LNCaP clone FGC (cell line): ENCODE data around the gene UBP1.
"Not testable (repeated sequence)": the region's sequence is repeated elsewhere in the genome, so short reads cannot be mapped to it uniquely, and the experiment has no call there.

Experiments used
- DNase-seq: peaks from one replicate; pipeline ENCODE4 v3.0.0-alpha.2; 2011; ENCODE audit warnings: low read depth
- H3K4me3 ChIP-seq: 2 replicates; pipeline ENCODE4 v1.5.1; 2011; ENCODE audit warnings: mild to moderate bottlenecking, low read depth, low read length, control low read depth
- TF ChIP-seq, protein P1 (sequence below): IDR thresholded peaks from 2 replicates; pipeline ENCODE4 v1.5.1; 2012; ENCODE audit warnings: mild to moderate bottlenecking; ENCODE audit not compliant: control insufficient read depth, insufficient read depth; ENCODE audit errors: extremely low read depth

UBP1 gene

DNA sequence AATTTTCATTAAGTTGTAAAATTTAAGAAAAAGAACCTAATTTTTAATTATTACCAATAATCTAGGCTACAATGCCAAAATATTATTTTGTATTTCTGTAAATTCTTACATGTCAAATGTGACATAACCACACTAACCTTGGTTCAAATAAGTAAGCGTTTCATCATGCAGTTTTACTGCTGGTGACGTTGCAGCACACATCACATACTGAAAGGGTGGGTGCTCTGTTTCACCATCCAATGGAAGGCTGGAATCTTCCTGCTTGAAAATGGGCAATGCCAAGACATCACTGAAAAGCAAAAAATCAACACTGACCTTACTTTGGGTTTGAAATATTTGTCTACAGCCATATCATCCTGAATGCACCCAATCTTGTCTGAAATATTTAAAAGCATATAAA, 14.8 kb downstream of the UBP1 start:
- DNase-seq, result no peak
- TF ChIP-seq, protein P1, sequence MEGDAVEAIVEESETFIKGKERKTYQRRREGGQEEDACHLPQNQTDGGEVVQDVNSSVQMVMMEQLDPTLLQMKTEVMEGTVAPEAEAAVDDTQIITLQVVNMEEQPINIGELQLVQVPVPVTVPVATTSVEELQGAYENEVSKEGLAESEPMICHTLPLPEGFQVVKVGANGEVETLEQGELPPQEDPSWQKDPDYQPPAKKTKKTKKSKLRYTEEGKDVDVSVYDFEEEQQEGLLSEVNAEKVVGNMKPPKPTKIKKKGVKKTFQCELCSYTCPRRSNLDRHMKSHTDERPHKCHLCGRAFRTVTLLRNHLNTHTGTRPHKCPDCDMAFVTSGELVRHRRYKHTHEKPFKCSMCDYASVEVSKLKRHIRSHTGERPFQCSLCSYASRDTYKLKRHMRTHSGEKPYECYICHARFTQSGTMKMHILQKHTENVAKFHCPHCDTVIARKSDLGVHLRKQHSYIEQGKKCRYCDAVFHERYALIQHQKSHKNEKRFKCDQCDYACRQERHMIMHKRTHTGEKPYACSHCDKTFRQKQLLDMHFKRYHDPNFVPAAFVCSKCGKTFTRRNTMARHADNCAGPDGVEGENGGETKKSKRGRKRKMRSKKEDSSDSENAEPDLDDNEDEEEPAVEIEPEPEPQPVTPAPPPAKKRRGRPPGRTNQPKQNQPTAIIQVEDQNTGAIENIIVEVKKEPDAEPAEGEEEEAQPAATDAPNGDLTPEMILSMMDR, result no peak
- H3K4me3 ChIP-seq, result no peak overlapping the region

DNA sequence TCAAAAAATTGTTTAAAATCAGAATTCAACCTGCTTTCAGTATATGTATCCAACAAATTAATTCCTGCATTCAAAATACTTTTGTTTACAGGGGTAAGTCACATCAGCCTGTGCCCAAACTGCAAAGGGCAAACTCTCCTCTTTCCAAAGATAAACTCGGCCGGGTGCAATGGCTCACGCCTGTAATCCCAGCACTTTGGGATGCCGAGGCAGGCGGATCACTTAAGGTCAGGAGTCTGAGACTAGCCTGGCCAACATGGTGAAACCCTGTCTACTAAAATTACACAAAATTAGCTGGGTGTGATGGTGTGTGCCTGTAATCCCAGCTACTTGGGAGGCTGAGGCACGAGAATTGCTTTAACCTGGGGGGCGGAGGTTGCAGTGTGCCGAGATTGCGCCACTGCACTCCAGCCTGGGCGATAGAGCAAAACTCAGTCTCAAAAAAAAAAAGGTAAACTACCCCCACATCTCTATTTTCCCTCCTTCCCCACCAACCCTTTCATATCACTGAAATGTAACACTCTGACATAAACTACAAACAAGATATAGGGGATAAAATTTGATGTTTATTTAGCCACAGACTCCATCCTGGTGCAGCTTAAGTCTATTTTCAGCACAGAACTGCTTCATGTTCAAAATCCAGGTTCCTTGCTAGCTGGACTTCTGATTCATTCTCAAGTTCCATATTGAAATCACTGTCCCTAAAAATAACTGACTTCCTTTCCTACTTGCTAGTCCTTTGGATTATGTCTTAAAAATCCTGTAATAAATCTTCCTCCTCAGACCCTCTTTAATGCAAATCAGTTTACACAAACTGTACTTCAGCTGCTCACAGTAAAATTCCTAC, 15.4 kb downstream of the UBP1 start:
- DNase-seq, result no peak
- TF ChIP-seq, protein P1, result no peak
- H3K4me3 ChIP-seq, result no peak overlapping the region

DNA sequence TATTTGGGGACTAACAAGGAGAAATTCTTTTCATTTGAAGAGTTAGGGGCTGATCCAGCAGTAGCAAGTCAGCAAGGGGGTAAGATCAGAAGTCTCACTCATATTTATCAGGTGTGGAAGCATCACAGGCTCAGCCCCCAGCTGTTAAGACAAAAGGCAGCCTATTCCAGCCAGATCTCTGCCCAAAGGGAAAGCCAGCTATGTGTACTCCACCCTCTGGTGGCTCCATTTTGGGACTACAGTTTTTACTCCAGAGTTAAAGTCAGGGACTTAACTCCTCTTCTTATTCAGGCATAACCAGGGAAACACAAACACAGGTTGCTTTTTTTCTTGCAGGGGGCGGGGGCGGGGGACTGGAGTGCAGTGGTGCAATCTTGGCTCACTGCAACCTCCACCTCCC, 19.2 kb downstream of the UBP1 start:
- TF ChIP-seq, protein P1, result no peak
- no peak for DNase-seq
- H3K4me3 ChIP-seq, result no peak overlapping the region

DNA sequence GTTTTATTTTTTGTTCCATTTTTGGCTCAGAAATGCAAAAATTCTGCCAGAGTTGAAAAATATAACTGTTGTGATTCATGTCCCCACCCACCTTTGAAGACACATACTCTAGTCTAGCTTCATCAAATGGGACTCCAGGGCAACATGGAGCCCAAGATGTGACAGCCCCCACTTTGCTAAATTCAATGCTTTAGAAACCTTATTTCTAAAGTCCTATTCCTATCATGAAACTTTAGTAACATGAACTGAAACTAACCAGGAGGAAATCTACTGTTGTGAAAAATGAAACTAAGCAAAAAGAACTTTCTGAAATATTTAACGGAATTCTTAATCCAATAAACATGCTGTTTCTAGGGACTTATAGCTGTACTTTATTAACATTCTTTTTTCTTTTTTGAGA, 20.3 kb downstream of the UBP1 start:
- no peak for DNase-seq
- H3K4me3 ChIP-seq, result no peak overlapping the region
- TF ChIP-seq, protein P1, result no peak

DNA sequence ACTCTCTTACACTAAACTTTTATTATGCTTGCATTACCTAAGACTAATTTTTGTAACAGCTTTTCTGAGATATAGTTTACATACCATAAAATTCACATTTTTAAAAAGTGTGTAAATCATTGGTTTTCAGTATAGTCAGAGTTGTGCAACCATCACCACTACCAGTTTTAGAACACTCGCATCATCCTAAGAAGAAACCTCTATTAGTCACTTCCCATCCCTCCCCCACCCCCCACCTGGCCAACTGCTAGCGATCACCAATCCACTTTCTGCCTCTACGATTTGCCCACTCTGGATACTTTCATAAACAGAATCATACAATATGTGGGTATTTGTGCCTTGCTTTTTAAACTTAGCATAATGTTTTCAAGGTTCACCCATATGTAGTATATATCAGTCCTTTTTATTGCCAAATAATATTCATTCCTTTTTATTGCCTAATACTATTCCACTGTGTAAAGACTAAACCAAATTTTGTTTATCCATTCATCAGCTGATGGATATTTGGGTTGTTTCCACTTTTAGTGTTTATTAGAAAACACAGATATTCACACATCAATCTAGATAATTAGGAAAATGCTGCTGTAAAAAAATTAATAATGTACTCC, 23.0 kb downstream of the UBP1 start:
- no peak overlapping the region for H3K4me3 ChIP-seq
- no peak for DNase-seq
- TF ChIP-seq, protein P1, result no peak

DNA sequence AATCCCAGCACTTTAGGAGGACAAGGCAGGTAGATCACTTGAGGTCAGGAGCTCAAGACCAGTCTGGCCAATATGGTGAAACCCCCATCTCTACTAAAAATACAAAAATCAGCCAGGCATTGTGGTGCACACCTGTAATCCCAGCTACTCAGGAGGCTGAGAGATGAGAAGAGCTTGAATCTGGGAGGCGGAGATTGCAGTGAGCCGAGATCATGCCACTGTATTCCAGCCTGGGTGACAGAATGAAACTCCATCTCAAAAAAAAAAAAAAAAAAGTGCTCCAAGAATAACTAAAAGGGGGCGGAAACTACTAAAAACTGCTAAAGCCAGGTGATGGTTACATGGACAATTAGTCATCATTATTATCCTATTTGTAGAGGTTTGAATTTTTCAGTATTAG, 29.4 kb downstream of the UBP1 start:
- H3K4me3 ChIP-seq, DNase-seq: not testable (repeated sequence)

DNA sequence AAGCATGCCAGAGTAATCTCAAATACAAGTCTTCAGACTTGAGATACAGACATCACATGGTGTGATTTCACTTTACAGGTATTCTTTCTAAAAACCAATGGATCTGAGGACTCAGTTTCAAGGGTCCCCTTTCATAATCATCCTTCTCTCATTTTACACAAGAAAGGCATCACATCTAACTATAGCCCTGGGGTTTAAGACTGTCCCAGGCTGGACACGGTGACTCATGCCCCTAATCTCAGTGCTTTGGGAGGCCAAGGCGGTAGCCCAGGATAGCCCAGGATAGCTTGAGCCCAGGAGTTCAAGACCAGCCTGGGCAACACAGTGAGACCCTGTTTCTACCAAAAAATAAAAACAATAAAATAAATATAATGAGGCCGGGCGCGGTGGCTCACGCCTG, 36.4 kb downstream of the UBP1 start:
- TF ChIP-seq, protein P1, result no peak
- no peak overlapping the region for H3K4me3 ChIP-seq
- no peak for DNase-seq
